HepG2 (cell line): Measurements from ENCODE around the gene THRA. TPM values are rescaled to one million over a fixed set of nuclear protein-coding genes. Genes with fewer than 3 reads are reported as not detected.

Experiments used
- ARID2 ChIP-seq: sonication (generic); formaldehyde crosslinking; IDR thresholded peaks from 2 replicates; pipeline ENCODE4 v1.8.1; 2022; ENCODE audit warnings: mild to moderate bottlenecking, missing genetic modification reagents, borderline replicate concordance
- BRD4 ChIP-seq: sonication (generic); formaldehyde crosslinking; IDR thresholded peaks from 2 replicates; pipeline ENCODE4 v1.4.0; 2020; ENCODE audit warnings: missing genetic modification reagents
- CREM ChIP-seq, 2 experiments: sonication (generic) in 1 of 2; formaldehyde crosslinking in 1 of 2; IDR thresholded peaks; 2 replicates each; pipeline versions ENCODE4 v1.4.0 to v1.6.1; 2016 to 2020; ENCODE audit warnings: antibody characterized with exemption in 1 of 2, mild to moderate bottlenecking in 1 of 2, missing genetic modification reagents in 1 of 2
- DNMT3B ChIP-seq: conservative IDR thresholded peaks from 2 replicates; pipeline ENCODE4 v1.6.1; 2016; ENCODE audit warnings: missing biosample characterization, control low read depth
- ELF1 ChIP-seq: sonication (generic); formaldehyde crosslinking; IDR thresholded peaks from 2 replicates; pipeline ENCODE4 v1.4.0; 2020; ENCODE audit warnings: missing genetic modification reagents
- ESRRA ChIP-seq: sonication (generic); formaldehyde crosslinking; IDR thresholded peaks from 2 replicates; pipeline ENCODE4 v1.5.1; 2020; ENCODE audit warnings: mild to moderate bottlenecking, low read depth, missing genetic modification reagents
- GABPA ChIP-seq, 2 experiments: IDR thresholded peaks; 2 replicates each; pipeline ENCODE4 v1.6.1; 2011 to 2016; ENCODE audit warnings: low read depth in 2 of 2, low read length in 1 of 2, missing biosample characterization in 1 of 2, missing genetic modification characterization in 1 of 2
- NFE2 ChIP-seq: sonication (generic); formaldehyde crosslinking; IDR thresholded peaks from 2 replicates; pipeline ENCODE4 v1.4.0; 2020; ENCODE audit warnings: missing genetic modification reagents
- NFIB ChIP-seq: sonication (generic); formaldehyde crosslinking; IDR thresholded peaks from 2 replicates; pipeline ENCODE4 v1.9.0; 2021; ENCODE audit warnings: missing genetic modification reagents, mild to moderate bottlenecking, borderline replicate concordance
- RAD51 ChIP-seq: fragments of 450-650 bp; IDR thresholded peaks from 2 replicates; pipeline ENCODE4 v1.6.1; 2016; ENCODE audit warnings: borderline replicate concordance
- U2AF1 ChIP-seq: fragments of 200-400 bp; formaldehyde crosslinking; optimal IDR thresholded peaks from 2 replicates; pipeline ENCODE3; 2017; ENCODE audit warnings: mild to moderate bottlenecking, low read depth, low read length
- YY1 ChIP-seq: IDR thresholded peaks from 2 replicates; pipeline ENCODE4 v1.6.1; 2011; ENCODE audit warnings: low read length, low read depth, moderate library complexity, mild to moderate bottlenecking; ENCODE audit not compliant: insufficient read depth, insufficient replicate concordance
- ZBTB38 ChIP-seq: sonication (generic); formaldehyde crosslinking; IDR thresholded peaks from 2 replicates; pipeline ENCODE4 v1.5.1; 2020; ENCODE audit warnings: mild to moderate bottlenecking, missing genetic modification reagents
- ZNF207 ChIP-seq: fragments of 450-650 bp; IDR thresholded peaks from 2 replicates; pipeline ENCODE4 v1.6.1; 2016; ENCODE audit warnings: antibody characterized with exemption, borderline replicate concordance
- ZNF34 ChIP-seq: sonication (generic); formaldehyde crosslinking; IDR thresholded peaks from 2 replicates; pipeline ENCODE4 v1.4.0; 2020; ENCODE audit warnings: mild to moderate bottlenecking, missing genetic modification reagents, borderline replicate concordance
- ZNF530 ChIP-seq: sonication (generic); formaldehyde crosslinking; IDR thresholded peaks from 2 replicates; pipeline ENCODE4 v1.5.0; 2020; ENCODE audit warnings: low read depth, mild to moderate bottlenecking, missing genetic modification reagents
- ZNF616 ChIP-seq: sonication (generic); formaldehyde crosslinking; IDR thresholded peaks from 2 replicates; pipeline ENCODE4 v1.5.0; 2020; ENCODE audit warnings: low read depth, mild to moderate bottlenecking, missing genetic modification reagents
- polyA plus RNA-seq, 8 experiments: library from polyadenylated mRNA; depleted of rRNA in 3 of 8; stranded (reverse) in 7 of 8; unstranded in 1 of 8; fragments of >200 nt; fragmentation: Illumina TruSeq in 4 of 8; extraction: Trizol in 4 of 8; gene quantifications; 2 replicates each; pipeline versions ENCODE4 v1.2.1 to v1.2.3, GENCODE V29; 2011 to 2016; ENCODE audit warnings: low read depth in 4 of 8, missing spikeins in 1 of 8, mixed read lengths in 1 of 8; ENCODE audit not compliant: insufficient read depth in 1 of 8
- total RNA-seq, 5 experiments: library from RNA; depleted of rRNA; stranded (reverse); fragments of >200 nt; fragmentation: Illumina TruSeq; extraction: Trizol; gene quantifications; 2 replicates each; pipeline ENCODE4 v1.2.3, GENCODE V29; 2016; ENCODE audit warnings: low read depth in 1 of 5
- TF ChIP-seq, protein P1 (sequence below): IDR thresholded peaks from 2 replicates; pipeline ENCODE4 v1.6.1; 2016; ENCODE audit warnings: low read depth, missing genetic modification reagents, missing compliant biosample characterization
- TF ChIP-seq, protein P2 (sequence below): IDR thresholded peaks from 2 replicates; pipeline ENCODE4 v1.6.1; 2016
- TF ChIP-seq, protein P3 (sequence below): sonication (generic); formaldehyde crosslinking; IDR thresholded peaks from 2 replicates; pipeline ENCODE4 v1.4.0; 2020; ENCODE audit warnings: missing genetic modification reagents
- TF ChIP-seq, protein P4 (sequence below): sonication (generic); formaldehyde crosslinking; IDR thresholded peaks from 2 replicates; pipeline ENCODE4 v1.4.0; 2020; ENCODE audit warnings: mild to moderate bottlenecking, missing genetic modification reagents

THRA gene
- total and polyA plus RNA-seq, 2 of the 13 experiments (the other 11 are each of a cell fraction or from before 2014, with no cell fraction given) = 8.0 to 9.9 TPM

DNA sequence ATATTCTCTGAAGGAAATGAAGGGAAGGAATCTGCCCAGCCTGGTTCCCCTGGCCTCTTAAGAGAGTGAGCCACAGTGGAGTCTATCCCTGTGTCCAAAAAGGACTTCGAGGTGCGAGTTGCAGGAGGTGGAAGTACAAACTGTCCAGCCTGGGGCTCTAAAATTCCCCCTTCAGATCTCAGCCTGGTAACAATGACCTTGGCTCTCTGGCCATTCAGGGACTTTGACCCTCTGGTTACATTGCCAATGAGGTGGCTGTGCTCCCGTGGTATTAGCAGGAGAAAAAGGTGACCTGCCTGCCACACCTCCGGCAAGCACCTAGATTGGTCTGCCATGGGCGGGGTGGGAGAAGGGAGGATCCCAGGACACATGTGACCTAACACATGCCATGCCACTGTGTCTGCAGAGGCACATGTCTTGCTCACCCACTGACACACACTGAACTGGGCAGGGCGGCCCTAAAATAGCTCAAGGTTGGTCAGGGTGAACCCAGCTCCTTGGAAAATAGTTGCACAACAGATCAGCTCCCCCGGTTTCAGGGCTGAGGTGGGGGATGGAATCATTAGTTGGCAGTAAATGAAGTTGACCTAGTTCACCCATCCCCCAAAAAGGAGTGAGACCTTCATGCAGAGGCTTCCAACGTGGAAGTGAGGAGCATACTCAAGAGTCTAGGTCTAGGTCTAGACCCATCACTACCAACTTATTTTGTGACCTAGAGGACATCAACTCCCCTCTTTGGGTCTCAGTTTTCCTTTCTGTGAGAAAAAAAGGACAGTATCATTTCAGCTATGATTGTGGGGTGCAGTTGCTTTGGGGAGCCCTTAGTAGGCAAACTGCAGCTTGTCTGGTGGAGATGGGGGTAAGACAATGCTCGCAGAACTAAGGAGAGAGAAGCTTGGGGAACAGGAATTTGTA is 35.4 kb downstream of the THRA start (continued):
- TF ChIP-seq, protein P1, sequence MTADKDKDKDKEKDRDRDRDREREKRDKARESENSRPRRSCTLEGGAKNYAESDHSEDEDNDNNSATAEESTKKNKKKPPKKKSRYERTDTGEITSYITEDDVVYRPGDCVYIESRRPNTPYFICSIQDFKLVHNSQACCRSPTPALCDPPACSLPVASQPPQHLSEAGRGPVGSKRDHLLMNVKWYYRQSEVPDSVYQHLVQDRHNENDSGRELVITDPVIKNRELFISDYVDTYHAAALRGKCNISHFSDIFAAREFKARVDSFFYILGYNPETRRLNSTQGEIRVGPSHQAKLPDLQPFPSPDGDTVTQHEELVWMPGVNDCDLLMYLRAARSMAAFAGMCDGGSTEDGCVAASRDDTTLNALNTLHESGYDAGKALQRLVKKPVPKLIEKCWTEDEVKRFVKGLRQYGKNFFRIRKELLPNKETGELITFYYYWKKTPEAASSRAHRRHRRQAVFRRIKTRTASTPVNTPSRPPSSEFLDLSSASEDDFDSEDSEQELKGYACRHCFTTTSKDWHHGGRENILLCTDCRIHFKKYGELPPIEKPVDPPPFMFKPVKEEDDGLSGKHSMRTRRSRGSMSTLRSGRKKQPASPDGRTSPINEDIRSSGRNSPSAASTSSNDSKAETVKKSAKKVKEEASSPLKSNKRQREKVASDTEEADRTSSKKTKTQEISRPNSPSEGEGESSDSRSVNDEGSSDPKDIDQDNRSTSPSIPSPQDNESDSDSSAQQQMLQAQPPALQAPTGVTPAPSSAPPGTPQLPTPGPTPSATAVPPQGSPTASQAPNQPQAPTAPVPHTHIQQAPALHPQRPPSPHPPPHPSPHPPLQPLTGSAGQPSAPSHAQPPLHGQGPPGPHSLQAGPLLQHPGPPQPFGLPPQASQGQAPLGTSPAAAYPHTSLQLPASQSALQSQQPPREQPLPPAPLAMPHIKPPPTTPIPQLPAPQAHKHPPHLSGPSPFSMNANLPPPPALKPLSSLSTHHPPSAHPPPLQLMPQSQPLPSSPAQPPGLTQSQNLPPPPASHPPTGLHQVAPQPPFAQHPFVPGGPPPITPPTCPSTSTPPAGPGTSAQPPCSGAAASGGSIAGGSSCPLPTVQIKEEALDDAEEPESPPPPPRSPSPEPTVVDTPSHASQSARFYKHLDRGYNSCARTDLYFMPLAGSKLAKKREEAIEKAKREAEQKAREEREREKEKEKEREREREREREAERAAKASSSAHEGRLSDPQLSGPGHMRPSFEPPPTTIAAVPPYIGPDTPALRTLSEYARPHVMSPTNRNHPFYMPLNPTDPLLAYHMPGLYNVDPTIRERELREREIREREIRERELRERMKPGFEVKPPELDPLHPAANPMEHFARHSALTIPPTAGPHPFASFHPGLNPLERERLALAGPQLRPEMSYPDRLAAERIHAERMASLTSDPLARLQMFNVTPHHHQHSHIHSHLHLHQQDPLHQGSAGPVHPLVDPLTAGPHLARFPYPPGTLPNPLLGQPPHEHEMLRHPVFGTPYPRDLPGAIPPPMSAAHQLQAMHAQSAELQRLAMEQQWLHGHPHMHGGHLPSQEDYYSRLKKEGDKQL (CRISPR knock-in tag) = no peak
- TF ChIP-seq ARID2 (no peak), CREM (IDR thresholded peaks at IDR 0.05) (peak; percentile 67), CREM (CRISPR knock-in tag; IDR thresholded peaks at IDR 0.05) (no peak), ZNF207 (no peak), GABPA (IDR thresholded peaks at IDR 0.05; ENCODE audit: low read depth, low read length) (no peak), GABPA (CRISPR knock-in tag; IDR thresholded peaks at IDR 0.05; ENCODE audit: low read depth) (peak; percentile 54; the same call in 1 of the 2 replicates), NFIB (CRISPR knock-in tag) (no peak), ZNF530 (CRISPR knock-in tag) (no peak), ZNF616 (CRISPR knock-in tag) (peak; percentile 75; the same call in 1 of the 2 replicates), U2AF1 (no peak), ZBTB38 (CRISPR knock-in tag) (peak; percentile 83), RAD51 (peak; percentile 41; the same call in 1 of the 2 replicates), ESRRA (CRISPR knock-in tag) (peak; percentile 99), ELF1 (peak; percentile 57; the same call in 1 of the 2 replicates), ZNF34 (CRISPR knock-in tag) (no peak), NFE2 (CRISPR knock-in tag) (peak; percentile 14; the same call in 1 of the 2 replicates), YY1 (peak; percentile 35), DNMT3B (CRISPR knock-in tag) (peak; percentile 75; the same call in 1 of the 2 replicates), BRD4 (CRISPR knock-in tag) (0 out of 2 replicates have a peak, but pooled peaks have one; percentile 78)
- TF ChIP-seq, protein P2, sequence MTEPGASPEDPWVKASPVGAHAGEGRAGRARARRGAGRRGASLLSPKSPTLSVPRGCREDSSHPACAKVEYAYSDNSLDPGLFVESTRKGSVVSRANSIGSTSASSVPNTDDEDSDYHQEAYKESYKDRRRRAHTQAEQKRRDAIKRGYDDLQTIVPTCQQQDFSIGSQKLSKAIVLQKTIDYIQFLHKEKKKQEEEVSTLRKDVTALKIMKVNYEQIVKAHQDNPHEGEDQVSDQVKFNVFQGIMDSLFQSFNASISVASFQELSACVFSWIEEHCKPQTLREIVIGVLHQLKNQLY (CRISPR knock-in tag) = peak; percentile 77; the same call in 1 of the 2 replicates
- TF ChIP-seq, protein P3, sequence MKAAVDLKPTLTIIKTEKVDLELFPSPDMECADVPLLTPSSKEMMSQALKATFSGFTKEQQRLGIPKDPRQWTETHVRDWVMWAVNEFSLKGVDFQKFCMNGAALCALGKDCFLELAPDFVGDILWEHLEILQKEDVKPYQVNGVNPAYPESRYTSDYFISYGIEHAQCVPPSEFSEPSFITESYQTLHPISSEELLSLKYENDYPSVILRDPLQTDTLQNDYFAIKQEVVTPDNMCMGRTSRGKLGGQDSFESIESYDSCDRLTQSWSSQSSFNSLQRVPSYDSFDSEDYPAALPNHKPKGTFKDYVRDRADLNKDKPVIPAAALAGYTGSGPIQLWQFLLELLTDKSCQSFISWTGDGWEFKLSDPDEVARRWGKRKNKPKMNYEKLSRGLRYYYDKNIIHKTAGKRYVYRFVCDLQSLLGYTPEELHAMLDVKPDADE = no peak
- TF ChIP-seq, protein P4, sequence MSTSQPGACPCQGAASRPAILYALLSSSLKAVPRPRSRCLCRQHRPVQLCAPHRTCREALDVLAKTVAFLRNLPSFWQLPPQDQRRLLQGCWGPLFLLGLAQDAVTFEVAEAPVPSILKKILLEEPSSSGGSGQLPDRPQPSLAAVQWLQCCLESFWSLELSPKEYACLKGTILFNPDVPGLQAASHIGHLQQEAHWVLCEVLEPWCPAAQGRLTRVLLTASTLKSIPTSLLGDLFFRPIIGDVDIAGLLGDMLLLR (CRISPR knock-in tag) = peak; percentile 89
